Neural crest cell (in vitro differentiated cells): ENCODE results near the gene PRDX1. TPM values are rescaled to one million over a fixed set of nuclear protein-coding genes. Genes with fewer than 3 reads are reported as not detected.

Source experiments
- DNase-seq: peaks from one replicate; pipeline ENCODE4 v3.0.0; 2021; ENCODE audit warnings: low read depth, mixed read lengths, low spot score
- H3K27ac Mint-ChIP-seq: one replicate; pipeline ENCODE4 v1.8.0; 2021; ENCODE audit warnings: mild to moderate bottlenecking, mixed read lengths; ENCODE audit not compliant: unreplicated experiment
- H3K27me3 Mint-ChIP-seq: 2 replicates; pipeline ENCODE4 v1.8.0; 2021; ENCODE audit warnings: low read depth, mild to moderate bottlenecking, mixed read lengths
- H3K36me3 Mint-ChIP-seq: 2 replicates; pipeline ENCODE4 v1.8.0; 2021; ENCODE audit warnings: low read depth, mild to moderate bottlenecking, mixed read lengths
- H3K4me1 Mint-ChIP-seq: 2 replicates; pipeline ENCODE4 v1.8.0; 2021; ENCODE audit warnings: mixed read lengths
- H3K4me3 Mint-ChIP-seq: one replicate; pipeline ENCODE4 v1.8.0; 2021; ENCODE audit warnings: mild to moderate bottlenecking, mixed read lengths
- H3K9me3 Mint-ChIP-seq: 2 replicates; pipeline ENCODE4 v1.8.0; 2021; ENCODE audit warnings: mixed read lengths
- CTCF ChIP-seq: fragments of 200-600 bp; sonication (generic); conservative IDR thresholded peaks from 2 replicates; pipeline ENCODE4 v1.5.0; 2021; ENCODE audit warnings: antibody characterized with exemption, mild to moderate bottlenecking
- total RNA-seq: library from RNA; stranded (reverse); gene quantifications from 2 replicates; pipeline ENCODE4 v1.2.1, GENCODE V29; 2021

The PRDX1 gene
- total RNA-seq, 1 donor from 2014 or later: 334 TPM

GRCh38 chr1:45567911-45568310 lies 46.2 kb upstream of the PRDX1 start:
- no peak for TF ChIP-seq CTCF
- Mint-ChIP-seq H3K27me3 (no peaks in the 10 kb centered on the region), H3K27ac (peak overlapping the region; percentile 17), H3K36me3 (peaks cover 11% of the 10 kb centered on the region), H3K4me1 (peaks cover 2% of the 10 kb centered on the region), H3K4me3 (no peak overlapping the region), H3K9me3 (no peaks in the 10 kb centered on the region)
- no peak for DNase-seq

GRCh38 chr1:45566722-45567121 lies 45.0 kb upstream of the PRDX1 start:
- H3K4me1 Mint-ChIP-seq: no peaks in the 10 kb centered on the region
- H3K9me3 Mint-ChIP-seq: no peaks in the 10 kb centered on the region
- H3K27ac Mint-ChIP-seq: no peak overlapping the region
- peaks cover 14% of the 10 kb centered on the region for H3K36me3 Mint-ChIP-seq
- no peak overlapping the region for H3K4me3 Mint-ChIP-seq
- DNase-seq: no peak
- TF ChIP-seq CTCF: no peak
- no peaks in the 10 kb centered on the region for H3K27me3 Mint-ChIP-seq

GRCh38 chr1:45563843-45564242 lies 42.2 kb upstream of the PRDX1 start:
- DNase-seq: no peak
- Mint-ChIP-seq H3K27ac (no peak overlapping the region), H3K4me1 (no peaks in the 10 kb centered on the region), H3K9me3 (no peaks in the 10 kb centered on the region), H3K4me3 (no peak overlapping the region), H3K27me3 (no peaks in the 10 kb centered on the region), H3K36me3 (peaks cover 12% of the 10 kb centered on the region)
- no peak for TF ChIP-seq CTCF

GRCh38 chr1:45557422-45557944 lies 35.8 kb upstream of the PRDX1 start:
- Mint-ChIP-seq H3K4me3 (no peak overlapping the region), H3K4me1 (peaks cover 3% of the 10 kb centered on the region), H3K27ac (no peak overlapping the region), H3K36me3 (peaks cover 5% of the 10 kb centered on the region), H3K9me3 (no peaks in the 10 kb centered on the region), H3K27me3 (no peaks in the 10 kb centered on the region)
- DNase-seq: no peak
- no peak for TF ChIP-seq CTCF

GRCh38 chr1:45554198-45554597 lies 32.5 kb upstream of the PRDX1 start:
- no peaks in the 10 kb centered on the region for H3K27me3 Mint-ChIP-seq
- TF ChIP-seq CTCF: no peak
- DNase-seq: no peak
- no peak overlapping the region for H3K4me3 Mint-ChIP-seq
- H3K27ac Mint-ChIP-seq: no peak overlapping the region
- peaks cover 22% of the 10 kb centered on the region for H3K4me1 Mint-ChIP-seq
- peaks cover 5% of the 10 kb centered on the region for H3K36me3 Mint-ChIP-seq
- H3K9me3 Mint-ChIP-seq: no peaks in the 10 kb centered on the region
